HUES48 (cell line): ENCODE results near the gene F11.

Experiments used
- H3K27ac ChIP-seq: one replicate; pipeline ENCODE4 v1.7.0; 2013; ENCODE audit warnings: low read depth, low read length, inconsistent platforms
- H3K27me3 ChIP-seq: 2 replicates; pipeline ENCODE4 v1.6.1; 2013; ENCODE audit warnings: mild to moderate bottlenecking, low read length; ENCODE audit not compliant: control insufficient read depth, insufficient read depth
- H3K36me3 ChIP-seq: 2 replicates; pipeline ENCODE4 v1.6.1; 2013; ENCODE audit warnings: low read length; ENCODE audit not compliant: control insufficient read depth, insufficient read depth
- H3K4me1 ChIP-seq: 2 replicates; pipeline ENCODE4 v1.6.1; 2013; ENCODE audit warnings: mild to moderate bottlenecking, low read length; ENCODE audit not compliant: control insufficient read depth, insufficient read depth
- H3K4me3 ChIP-seq: 2 replicates; pipeline ENCODE4 v1.5.1; 2013; ENCODE audit warnings: mild to moderate bottlenecking, low read depth, low read length
- H3K9ac ChIP-seq: 2 replicates; pipeline ENCODE4 v1.6.1; 2013; ENCODE audit warnings: mild to moderate bottlenecking, low read depth, low read length, moderate library complexity
- H3K9me3 ChIP-seq: 2 replicates; pipeline ENCODE4 v1.6.1; 2013; ENCODE audit warnings: low read length; ENCODE audit not compliant: control insufficient read depth, insufficient read depth

Gene F11

DNA sequence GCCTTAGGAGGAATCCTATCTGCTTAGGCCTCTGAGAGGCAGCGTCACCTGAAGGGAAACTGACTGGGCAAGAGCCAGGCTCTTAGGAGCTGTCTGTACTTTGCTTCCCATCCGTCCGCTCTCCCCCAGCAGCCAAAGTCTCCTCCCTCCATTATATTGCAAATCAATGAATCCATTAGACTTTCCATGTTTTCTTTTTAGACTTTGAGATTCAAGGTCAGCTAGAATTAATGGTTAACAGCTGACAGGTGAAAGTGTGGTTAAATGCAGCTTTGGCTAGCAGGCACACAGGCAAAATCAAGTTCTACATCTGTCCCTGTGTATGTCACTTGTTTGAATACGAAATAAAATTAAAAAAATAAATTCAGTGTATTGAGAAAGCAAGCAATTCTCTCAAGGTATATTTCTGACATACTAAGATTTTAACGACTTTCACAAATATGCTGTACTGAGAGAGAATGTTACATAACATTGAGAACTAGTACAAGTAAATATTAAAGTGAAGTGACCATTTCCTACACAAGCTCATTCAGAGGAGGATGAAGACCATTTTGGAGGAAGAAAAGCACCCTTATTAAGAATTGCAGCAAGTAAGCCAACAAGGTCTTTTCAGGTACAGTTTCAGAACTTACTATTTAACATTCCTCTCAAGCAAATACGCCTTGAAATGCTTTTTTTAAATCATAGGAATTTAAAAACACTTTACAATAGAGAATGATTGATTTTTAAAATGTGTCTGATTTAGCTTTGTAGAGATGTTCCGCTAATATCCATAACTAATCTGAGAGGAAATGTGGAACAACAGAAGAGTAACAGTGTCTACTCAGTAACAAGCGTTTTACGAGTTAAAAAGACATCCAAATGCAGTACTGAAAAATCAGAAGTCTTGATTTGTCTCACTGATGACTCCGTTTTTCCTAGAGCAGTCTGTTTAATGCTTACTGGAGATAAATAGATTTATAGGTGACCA is at the start of gene F11:
TSS of gene F11 (plus strand) at position 507 of the 970 bp plus-strand sequence. CDS start 948 bp downstream, outside the sequence.
- Histone ChIP-seq H3K4me3 (peak within 1 kb of the TSS; percentile 31), H3K27ac (peak within 1 kb of the TSS; percentile 87), H3K27me3 (no peaks in the 10 kb centered on the region), H3K9ac (peak within 1 kb of the TSS; percentile 42), H3K36me3 (no peaks in the 10 kb centered on the region), H3K4me1 (peaks cover 37% of the 10 kb centered on the region), H3K9me3 (no peaks in the 10 kb centered on the region)

- H3K9me3 ChIP-seq: no peaks in the 10 kb centered on the region
- H3K27ac ChIP-seq: no peak overlapping the region
- H3K27me3 ChIP-seq: no peaks in the 10 kb centered on the region
- H3K4me1 ChIP-seq: no peaks in the 10 kb centered on the region; the same call in 1 of the 2 replicates
- H3K36me3 ChIP-seq: no peaks in the 10 kb centered on the region
- H3K9ac ChIP-seq: no peak overlapping the region
- H3K4me3 ChIP-seq: no peak overlapping the region
These were observed 49.4 kb upstream of the F11 start for GRCh38 chr4:186216465-186217024.

DNA sequence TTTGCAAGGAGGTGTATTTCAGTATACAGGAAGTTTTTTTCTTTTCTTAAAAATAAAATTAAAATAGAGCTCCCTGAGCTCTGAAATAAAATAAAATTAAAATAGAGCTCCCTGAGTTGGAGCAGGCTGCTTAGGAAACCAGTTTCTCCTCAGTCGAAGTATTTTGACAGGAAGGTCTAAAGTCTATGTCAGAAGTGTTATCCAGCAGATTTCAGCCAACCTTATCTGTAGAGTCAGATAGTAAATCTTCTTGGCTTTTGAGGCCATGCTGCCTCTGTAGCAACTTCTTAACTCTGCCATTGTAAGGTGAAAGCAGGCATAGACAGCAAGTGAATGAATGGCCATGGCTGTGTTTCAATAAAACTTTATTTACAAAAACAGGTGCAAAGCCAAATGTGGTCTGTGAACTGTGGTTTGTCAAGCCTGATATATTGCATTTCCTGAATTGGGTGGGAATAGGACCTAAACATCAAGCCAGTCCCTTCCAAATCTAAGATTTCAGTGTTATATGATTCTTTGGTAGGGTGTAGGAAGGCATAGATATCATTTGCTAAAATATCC is 48.2 kb upstream of the F11 start:
- Histone ChIP-seq H3K4me1 (peaks cover 4% of the 10 kb centered on the region), H3K27ac (no peak overlapping the region), H3K9ac (no peak overlapping the region), H3K4me3 (no peak overlapping the region), H3K36me3 (no peaks in the 10 kb centered on the region), H3K9me3 (peaks cover 2% of the 10 kb centered on the region), H3K27me3 (no peaks in the 10 kb centered on the region)

GRCh38 chr4:186221624-186222023 is 44.4 kb upstream of the F11 start:
- Histone ChIP-seq H3K36me3 (no peaks in the 10 kb centered on the region), H3K4me3 (no peak overlapping the region), H3K9me3 (peaks cover 36% of the 10 kb centered on the region), H3K27ac (no peak overlapping the region), H3K4me1 (peaks cover 13% of the 10 kb centered on the region), H3K27me3 (no peaks in the 10 kb centered on the region), H3K9ac (no peak overlapping the region)

GRCh38 chr4:186225848-186226247 is 40.1 kb upstream of the F11 start:
- no peaks in the 10 kb centered on the region for H3K27me3 ChIP-seq
- H3K27ac ChIP-seq: no peak overlapping the region
- H3K4me1 ChIP-seq: peaks cover 22% of the 10 kb centered on the region
- no peak overlapping the region for H3K9ac ChIP-seq
- H3K4me3 ChIP-seq: no peak overlapping the region
- H3K36me3 ChIP-seq: no peaks in the 10 kb centered on the region
- H3K9me3 ChIP-seq: peaks cover 36% of the 10 kb centered on the region

DNA sequence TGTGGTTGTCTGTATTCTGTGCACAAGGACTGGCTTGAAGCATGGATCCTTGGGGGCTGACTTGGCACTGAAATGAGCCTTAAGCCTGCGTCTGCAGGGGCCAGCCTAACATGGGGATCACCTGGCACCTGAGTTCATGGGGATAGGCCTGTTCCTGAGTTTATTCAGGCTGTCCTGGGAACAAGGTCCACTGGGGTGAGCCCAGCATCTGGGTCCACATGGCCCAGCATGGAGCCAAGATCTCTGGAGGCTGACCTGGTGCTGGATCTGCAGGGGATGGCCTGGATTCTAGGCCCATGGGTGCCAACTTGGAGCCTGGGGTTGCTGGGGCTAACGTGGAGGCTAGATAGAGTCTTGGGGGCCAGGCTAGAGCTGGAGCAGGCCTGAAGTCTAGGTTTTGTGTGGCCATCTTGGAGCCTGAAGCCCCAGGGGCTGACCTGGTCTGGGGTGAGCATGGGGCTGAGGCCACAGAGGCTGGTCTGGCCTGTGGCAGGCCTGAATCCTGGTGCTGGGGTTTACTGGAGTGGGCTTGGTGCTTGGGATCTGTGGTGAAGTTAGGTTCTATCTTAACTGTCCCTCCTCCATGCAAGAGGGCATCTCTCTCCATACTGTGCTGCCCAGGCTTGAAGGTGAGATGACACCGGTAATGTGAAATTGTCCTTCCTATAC is 39.3 kb upstream of the F11 start:
- H3K4me3 ChIP-seq: no peak overlapping the region
- peaks cover 22% of the 10 kb centered on the region for H3K4me1 ChIP-seq
- no peak overlapping the region for H3K9ac ChIP-seq
- H3K27me3 ChIP-seq: no peaks in the 10 kb centered on the region
- peaks cover 36% of the 10 kb centered on the region for H3K9me3 ChIP-seq
- H3K36me3 ChIP-seq: no peaks in the 10 kb centered on the region
- no peak overlapping the region for H3K27ac ChIP-seq

- Histone ChIP-seq H3K27me3 (no peaks in the 10 kb centered on the region), H3K9ac (no peak within 1 kb of the TSS), H3K9me3 (peaks cover 36% of the 10 kb centered on the region), H3K27ac (no peak within 1 kb of the TSS), H3K36me3 (no peaks in the 10 kb centered on the region), H3K4me3 (no peak within 1 kb of the TSS), H3K4me1 (peaks cover 20% of the 10 kb centered on the region)
These were observed 38.8 kb upstream of the F11 start, which contains the start of gene KLKB1 for GRCh38 chr4:186227221-186227620. KLKB1 (plus strand) TSS chr4:186227507; CDS start chr4:186228196, 689 bp downstream.

DNA sequence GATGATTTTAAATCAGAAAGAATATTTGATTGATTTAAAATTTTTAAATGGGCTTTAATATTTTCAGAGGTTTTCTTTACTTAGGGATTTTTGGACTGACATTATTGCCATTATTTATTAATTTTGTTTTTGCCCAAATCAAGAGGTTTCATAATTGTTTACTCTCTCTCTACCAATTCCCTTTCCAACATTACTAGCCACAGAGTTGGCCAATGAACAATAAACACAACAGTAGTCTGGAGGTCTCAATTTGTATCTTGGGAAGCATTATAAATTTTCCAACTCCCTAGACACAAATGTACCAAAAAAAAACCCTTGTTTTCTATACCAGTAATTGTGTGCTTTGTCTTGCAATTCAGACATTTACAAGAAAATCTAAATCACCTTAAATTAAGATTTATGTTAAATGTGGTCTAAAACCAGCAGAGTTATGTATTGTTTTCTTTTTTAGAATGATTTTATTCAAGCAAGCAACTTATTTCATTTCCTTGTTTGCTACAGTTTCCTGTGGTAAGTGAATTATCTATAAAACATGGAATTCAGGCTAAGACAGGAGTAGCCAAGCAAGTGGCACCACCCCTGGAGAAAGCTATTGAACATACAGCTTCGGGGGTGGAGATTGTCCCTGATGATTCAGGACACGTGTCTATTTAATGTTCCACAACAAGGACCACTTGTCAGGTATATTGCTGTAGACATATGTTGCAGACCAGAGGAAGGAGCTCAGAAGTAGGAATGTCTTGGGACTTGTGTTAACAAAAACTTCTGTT is 38.1 kb upstream of the F11 start:
- Histone ChIP-seq H3K4me3 (no peak overlapping the region), H3K9ac (no peak overlapping the region), H3K27ac (no peak overlapping the region), H3K4me1 (peaks cover 20% of the 10 kb centered on the region), H3K9me3 (peaks cover 33% of the 10 kb centered on the region), H3K36me3 (no peaks in the 10 kb centered on the region), H3K27me3 (no peaks in the 10 kb centered on the region)

GRCh38 chr4:186228514-186228894 is 37.5 kb upstream of the F11 start:
- Histone ChIP-seq H3K9me3 (peaks cover 27% of the 10 kb centered on the region), H3K4me3 (no peak overlapping the region), H3K4me1 (peaks cover 20% of the 10 kb centered on the region), H3K9ac (no peak overlapping the region), H3K36me3 (no peaks in the 10 kb centered on the region), H3K27ac (no peak overlapping the region), H3K27me3 (no peaks in the 10 kb centered on the region)

DNA sequence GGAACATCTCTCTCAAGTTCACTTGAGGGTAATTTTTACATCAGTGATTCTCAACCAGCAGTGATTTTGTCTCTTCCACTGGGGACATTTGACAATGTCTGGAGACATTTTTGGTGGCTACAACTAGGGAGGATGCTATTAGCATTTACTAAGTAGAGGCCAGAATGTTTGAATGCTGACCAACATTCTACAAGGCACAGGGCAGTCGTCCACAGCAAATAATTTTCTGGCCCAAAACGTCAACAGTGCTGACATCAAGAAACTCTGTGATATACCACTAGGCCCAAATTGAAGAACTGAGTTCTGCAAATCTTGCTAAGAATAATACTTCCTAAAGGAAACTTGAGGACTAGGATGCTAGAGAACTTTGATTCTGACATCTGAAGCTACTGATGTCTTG is 31.6 kb upstream of the F11 start:
- Histone ChIP-seq H3K4me1 (0 out of 2 replicates have a peak, but pooled peaks cover 2% of the 10 kb centered on the region), H3K9ac (no peak overlapping the region), H3K9me3 (no peaks in the 10 kb centered on the region), H3K27me3 (no peaks in the 10 kb centered on the region), H3K27ac (no peak overlapping the region), H3K4me3 (no peak overlapping the region), H3K36me3 (no peaks in the 10 kb centered on the region)
